Stimulated activated CD8-positive, alpha-beta memory T cell treated with anti-CD3 and anti-CD28 coated beads, Interleukin-7, amount 100 ng/mL, for 48 hours (primary cell): ENCODE measurements around the gene MAPK1IP1L.
"Not testable (repeated sequence)": the region's sequence is repeated elsewhere in the genome, so short reads cannot be mapped to it uniquely, and the experiment has no call there.

Experiments
- DNase-seq, 2 donors: peaks; one replicate each; pipeline ENCODE4 v3.0.0-alpha.2; 2020; ENCODE audit warnings: low read depth in 1 of 2; ENCODE audit errors: extremely low read depth in 1 of 2

The MAPK1IP1L gene

GRCh38 chr14:55051423-55052268 lies at the start of gene MAPK1IP1L:
Gene MAPK1IP1L, plus strand, starts transcription at chr14:55051647. Its CDS starts 10,037 bp downstream, at chr14:55061684.
- DNase-seq: peak; percentile 69 to 85

- DNase-seq: no peak
Measured at GRCh38 chr14:55005071-55005470, 46.4 kb upstream of the MAPK1IP1L start.

GRCh38 chr14:55015006-55015405 lies 36.4 kb upstream of the MAPK1IP1L start:
- no peak for DNase-seq

- DNase-seq: no peak
Measured at GRCh38 chr14:55019968-55020554, 31.4 kb upstream of the MAPK1IP1L start.

- not testable (repeated sequence) for DNase-seq
Measured at GRCh38 chr14:55024365-55024764, 27.1 kb upstream of the MAPK1IP1L start.

- DNase-seq: no peak
Measured at GRCh38 chr14:55025948-55026347, 25.5 kb upstream of the MAPK1IP1L start.

- no peak for DNase-seq
Measured at GRCh38 chr14:55026441-55026792, 25.0 kb upstream of the MAPK1IP1L start.

GRCh38 chr14:55026793-55027561 lies 24.5 kb upstream of the MAPK1IP1L start, which contains the start of the genes SOCS4 and WDHD1:
Gene SOCS4, plus strand, starts transcription at chr14:55027236. Its CDS starts 15,806 bp downstream, at chr14:55043042.
Gene WDHD1, minus strand, starts transcription at chr14:55027099. Its CDS starts 312 bp downstream, at chr14:55026787.
- DNase-seq: peak; percentile 95 to 98

GRCh38 chr14:55028066-55028465 lies 23.4 kb upstream of the MAPK1IP1L start:
- DNase-seq: no peak

- no peak for DNase-seq
Measured at GRCh38 chr14:55028476-55028875, 23.0 kb upstream of the MAPK1IP1L start.

- no peak for DNase-seq
Measured at GRCh38 chr14:55031190-55031589, 20.3 kb upstream of the MAPK1IP1L start.

- not testable (repeated sequence) for DNase-seq
Measured at GRCh38 chr14:55037995-55038394, 13.5 kb upstream of the MAPK1IP1L start.

GRCh38 chr14:55038708-55039107 lies 12.7 kb upstream of the MAPK1IP1L start:
- DNase-seq: no peak

- DNase-seq: no peak
Measured at GRCh38 chr14:55043528-55043927, 7.9 kb upstream of the MAPK1IP1L start.

GRCh38 chr14:55045087-55045486 lies 6.4 kb upstream of the MAPK1IP1L start:
- DNase-seq: no peak

- no peak for DNase-seq
Measured at GRCh38 chr14:55047301-55048053, 4.0 kb upstream of the MAPK1IP1L start.

- no peak for DNase-seq
Measured at GRCh38 chr14:55048900-55049436, 2.5 kb upstream of the MAPK1IP1L start.

GRCh38 chr14:55051165-55051422 lies 353 bp upstream of the MAPK1IP1L start:
- DNase-seq: no peak

GRCh38 chr14:55052269-55052930 lies 953 bp downstream of the MAPK1IP1L start:
- DNase-seq: no peak

- no peak for DNase-seq
Measured at GRCh38 chr14:55053018-55053417, 1.6 kb downstream of the MAPK1IP1L start.
